ENCODE data around the gene HES5.

DNA sequence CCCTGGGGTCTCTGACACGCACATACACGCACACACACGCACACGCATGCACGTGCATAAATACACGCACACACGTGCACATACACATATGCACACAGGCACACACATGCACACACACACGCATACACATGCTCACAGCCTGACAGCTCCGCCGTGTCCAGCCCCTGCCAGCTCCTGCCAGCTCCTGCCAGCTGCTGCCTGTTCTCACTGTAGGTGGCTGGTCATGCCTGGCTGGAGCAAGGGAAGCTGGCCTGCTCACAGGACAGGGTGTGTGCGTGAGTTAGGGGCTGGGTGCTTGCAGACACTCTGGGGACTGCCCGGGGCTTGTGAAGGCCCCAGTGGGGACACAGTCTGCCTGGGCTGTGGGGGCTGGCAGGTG, 49.1 kb downstream of the HES5 start:
- TF ChIP-seq, protein P1, sequence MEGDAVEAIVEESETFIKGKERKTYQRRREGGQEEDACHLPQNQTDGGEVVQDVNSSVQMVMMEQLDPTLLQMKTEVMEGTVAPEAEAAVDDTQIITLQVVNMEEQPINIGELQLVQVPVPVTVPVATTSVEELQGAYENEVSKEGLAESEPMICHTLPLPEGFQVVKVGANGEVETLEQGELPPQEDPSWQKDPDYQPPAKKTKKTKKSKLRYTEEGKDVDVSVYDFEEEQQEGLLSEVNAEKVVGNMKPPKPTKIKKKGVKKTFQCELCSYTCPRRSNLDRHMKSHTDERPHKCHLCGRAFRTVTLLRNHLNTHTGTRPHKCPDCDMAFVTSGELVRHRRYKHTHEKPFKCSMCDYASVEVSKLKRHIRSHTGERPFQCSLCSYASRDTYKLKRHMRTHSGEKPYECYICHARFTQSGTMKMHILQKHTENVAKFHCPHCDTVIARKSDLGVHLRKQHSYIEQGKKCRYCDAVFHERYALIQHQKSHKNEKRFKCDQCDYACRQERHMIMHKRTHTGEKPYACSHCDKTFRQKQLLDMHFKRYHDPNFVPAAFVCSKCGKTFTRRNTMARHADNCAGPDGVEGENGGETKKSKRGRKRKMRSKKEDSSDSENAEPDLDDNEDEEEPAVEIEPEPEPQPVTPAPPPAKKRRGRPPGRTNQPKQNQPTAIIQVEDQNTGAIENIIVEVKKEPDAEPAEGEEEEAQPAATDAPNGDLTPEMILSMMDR (IDR thresholded peaks at IDR 0.05) = no peak
- TF ChIP-seq POLR2A (IDR thresholded peaks at IDR 0.05; ENCODE audit: low read depth) = no peak
